GM12875 (cell line): ENCODE data around the gene SNRPD3.

Experiments
- H3K4me3 ChIP-seq: one replicate; pipeline ENCODE4 v1.5.1; 2011; ENCODE audit warnings: low read depth, low read length, control low read depth
- TF ChIP-seq, protein P1 (sequence below): IDR thresholded peaks from 2 replicates; pipeline ENCODE4 v1.5.1; 2011; ENCODE audit warnings: low read depth, mild to moderate bottlenecking, control low read depth, inconsistent platforms, low read length, moderate library complexity, borderline replicate concordance; ENCODE audit not compliant: insufficient read depth

SNRPD3 gene

GRCh38 chr22:24535348-24535747 is 20.5 kb upstream of the SNRPD3 start:
- no peak overlapping the region for H3K4me3 ChIP-seq
- TF ChIP-seq, protein P1, sequence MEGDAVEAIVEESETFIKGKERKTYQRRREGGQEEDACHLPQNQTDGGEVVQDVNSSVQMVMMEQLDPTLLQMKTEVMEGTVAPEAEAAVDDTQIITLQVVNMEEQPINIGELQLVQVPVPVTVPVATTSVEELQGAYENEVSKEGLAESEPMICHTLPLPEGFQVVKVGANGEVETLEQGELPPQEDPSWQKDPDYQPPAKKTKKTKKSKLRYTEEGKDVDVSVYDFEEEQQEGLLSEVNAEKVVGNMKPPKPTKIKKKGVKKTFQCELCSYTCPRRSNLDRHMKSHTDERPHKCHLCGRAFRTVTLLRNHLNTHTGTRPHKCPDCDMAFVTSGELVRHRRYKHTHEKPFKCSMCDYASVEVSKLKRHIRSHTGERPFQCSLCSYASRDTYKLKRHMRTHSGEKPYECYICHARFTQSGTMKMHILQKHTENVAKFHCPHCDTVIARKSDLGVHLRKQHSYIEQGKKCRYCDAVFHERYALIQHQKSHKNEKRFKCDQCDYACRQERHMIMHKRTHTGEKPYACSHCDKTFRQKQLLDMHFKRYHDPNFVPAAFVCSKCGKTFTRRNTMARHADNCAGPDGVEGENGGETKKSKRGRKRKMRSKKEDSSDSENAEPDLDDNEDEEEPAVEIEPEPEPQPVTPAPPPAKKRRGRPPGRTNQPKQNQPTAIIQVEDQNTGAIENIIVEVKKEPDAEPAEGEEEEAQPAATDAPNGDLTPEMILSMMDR = no peak

DNA sequence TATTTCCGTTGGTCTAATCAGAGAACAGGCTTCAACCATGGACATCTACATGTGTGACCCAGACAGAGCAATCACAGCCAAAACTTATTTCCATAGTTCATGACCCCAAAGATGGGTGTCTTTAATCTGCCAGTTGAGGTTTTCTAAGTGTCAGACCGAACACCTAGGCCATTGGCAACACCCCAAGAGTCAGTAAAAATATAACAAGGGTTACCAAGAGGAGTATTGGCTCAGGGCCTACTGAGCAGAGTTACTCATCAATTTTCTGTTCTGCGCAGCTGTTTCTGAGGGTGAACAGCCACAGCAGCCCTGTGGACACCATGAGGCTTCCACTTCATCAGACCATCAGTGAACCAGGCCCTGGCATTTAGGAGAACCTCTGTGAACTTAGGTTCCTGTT is 19.7 kb upstream of the SNRPD3 start:
- no peak overlapping the region for H3K4me3 ChIP-seq
- TF ChIP-seq, protein P1 = no peak

GRCh38 chr22:24540470-24540869 is 15.3 kb upstream of the SNRPD3 start:
- no peak overlapping the region for H3K4me3 ChIP-seq
- TF ChIP-seq, protein P1 = no peak

DNA sequence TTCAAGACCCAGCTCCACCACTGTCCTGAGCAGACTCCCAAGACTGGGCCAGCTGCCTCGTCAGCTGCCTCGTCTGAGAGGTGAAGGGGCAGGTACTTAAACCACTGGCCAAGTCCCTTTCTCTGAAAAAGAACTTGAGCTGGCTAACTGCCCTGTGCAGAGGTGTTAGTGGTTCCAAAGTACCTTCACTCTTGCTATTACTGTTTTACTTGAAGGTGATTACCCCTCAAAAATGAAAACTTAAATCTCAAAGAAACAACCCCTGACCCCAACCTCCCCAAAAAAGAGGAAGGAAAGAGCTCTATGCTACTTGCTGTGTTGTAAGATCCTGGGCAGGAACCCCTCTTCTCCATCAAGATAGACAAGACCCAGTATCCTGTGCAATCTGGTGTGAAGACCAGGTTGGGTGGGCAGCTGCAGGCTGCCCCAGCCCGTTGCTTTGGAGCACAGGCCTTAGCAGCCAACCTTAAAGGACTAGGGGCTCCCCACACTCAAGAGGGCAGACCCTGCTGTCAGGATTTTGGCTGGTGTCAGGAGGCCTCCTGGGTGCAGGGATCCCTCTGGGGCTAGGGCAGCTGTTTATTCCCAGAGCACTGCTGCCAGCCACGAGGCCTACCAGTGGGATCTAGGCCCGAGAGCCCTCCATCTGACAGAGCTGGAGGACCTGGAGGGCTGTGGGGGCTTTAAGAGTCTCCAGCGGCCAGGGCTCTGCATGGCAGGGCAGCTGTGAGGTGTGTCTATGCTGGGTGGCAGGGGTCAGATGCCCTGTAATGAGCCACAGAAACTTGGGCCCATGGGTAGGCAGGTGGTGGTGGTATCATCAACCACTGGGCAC is 13.9 kb upstream of the SNRPD3 start:
- H3K4me3 ChIP-seq = no peak overlapping the region
- TF ChIP-seq, protein P1 = no peak

DNA sequence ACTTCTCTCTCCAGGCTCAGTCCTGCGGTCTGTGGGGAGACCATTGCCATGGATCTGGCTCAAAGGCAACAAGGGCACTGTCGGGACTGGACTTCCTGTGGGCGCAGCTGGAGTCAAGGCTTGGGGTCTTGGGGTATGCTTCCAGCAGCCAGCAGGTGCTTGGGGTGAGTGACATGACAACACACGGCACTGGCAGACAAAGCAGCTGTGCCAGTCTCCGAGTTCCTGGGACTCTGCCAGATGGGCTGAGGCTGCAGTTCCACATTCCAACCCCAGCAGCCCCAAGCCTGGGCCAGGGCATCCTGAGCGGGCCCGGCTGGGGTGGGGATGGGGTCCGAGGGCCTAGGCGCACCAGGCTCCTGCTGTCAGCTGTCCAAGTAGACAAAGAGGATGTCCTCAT is 13.2 kb upstream of the SNRPD3 start:
- no peak overlapping the region for H3K4me3 ChIP-seq
- TF ChIP-seq, protein P1 = no peak

- TF ChIP-seq, protein P1 = no peak
- no peak overlapping the region for H3K4me3 ChIP-seq
Observed at GRCh38 chr22:24543185-24543601, 12.6 kb upstream of the SNRPD3 start.

DNA sequence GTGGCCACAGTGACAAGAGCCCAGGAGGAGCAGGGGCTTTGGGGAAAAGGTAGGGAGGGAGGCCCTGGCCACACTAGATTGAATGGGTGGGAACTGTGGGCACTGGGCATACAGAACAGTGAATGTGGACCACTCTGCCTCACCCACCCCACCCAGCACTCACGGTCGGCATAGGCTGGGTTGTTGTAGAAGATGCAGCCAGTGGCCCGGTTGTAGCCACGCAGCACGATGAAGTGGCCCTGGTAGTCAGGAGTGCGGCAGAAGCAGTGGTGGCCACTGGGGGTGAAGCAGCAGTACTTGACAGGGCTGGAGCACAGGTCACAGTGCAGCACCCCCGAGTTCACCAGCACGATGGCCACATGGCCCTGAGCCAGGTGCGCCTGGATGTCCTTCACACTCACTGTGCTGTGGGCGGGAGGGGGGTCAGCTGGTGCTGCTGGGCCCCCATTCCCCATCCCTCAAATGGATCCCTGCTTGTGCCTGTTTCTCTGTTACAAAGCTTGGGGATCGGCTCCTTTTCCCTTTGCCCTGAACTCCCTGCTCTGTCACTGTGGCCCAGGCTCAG is 12.0 kb upstream of the SNRPD3 start:
- TF ChIP-seq, protein P1 = no peak
- no peak overlapping the region for H3K4me3 ChIP-seq
